Activated CD4-positive, alpha-beta T cell treated with anti-CD3 and anti-CD28 coated beads for 4 hours (primary cell): ENCODE results near the gene GJB1.
"Not testable (repeated sequence)": the region's sequence is repeated elsewhere in the genome, so short reads cannot be mapped to it uniquely, and the experiment has no call there.

ENCODE experiments used
- DNase-seq, 2 donors: peaks; one replicate each; pipeline ENCODE4 v3.0.0-alpha.2; 2020

Gene GJB1

GRCh38 chrX:71222929-71223328 is at the start of gene GJB1:
TSS of gene GJB1 (plus strand) at chrX:71223224. CDS start at chrX:71223708, 484 bp downstream.
- no peak for DNase-seq

- DNase-seq: no peak
Observed at GRCh38 chrX:71173440-71173839, 49.6 kb upstream of the GJB1 start.

- DNase-seq: no peak
Observed at GRCh38 chrX:71174795-71175194, 48.2 kb upstream of the GJB1 start.

DNA sequence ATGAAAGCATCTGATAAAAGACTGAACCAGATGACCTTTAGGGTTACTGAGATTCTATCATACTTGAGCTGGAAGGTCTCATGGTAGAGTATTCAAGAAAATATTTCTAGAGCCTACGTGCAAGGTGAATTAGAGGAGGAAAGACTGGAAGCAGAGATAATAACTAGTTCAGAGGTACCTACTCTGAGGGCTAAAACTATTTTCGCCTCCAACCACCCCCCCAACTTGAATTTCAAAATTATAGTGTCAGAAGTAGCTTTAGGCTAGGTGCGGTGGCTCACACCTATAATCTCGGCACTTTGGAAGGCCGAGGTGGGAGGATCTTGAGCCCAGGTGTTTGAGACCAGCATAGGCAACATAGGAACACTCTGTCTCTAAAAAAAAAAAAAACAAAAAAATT is 47.5 kb upstream of the GJB1 start:
- no peak for DNase-seq

GRCh38 chrX:71177327-71177726 is 45.7 kb upstream of the GJB1 start:
- no peak for DNase-seq

DNA sequence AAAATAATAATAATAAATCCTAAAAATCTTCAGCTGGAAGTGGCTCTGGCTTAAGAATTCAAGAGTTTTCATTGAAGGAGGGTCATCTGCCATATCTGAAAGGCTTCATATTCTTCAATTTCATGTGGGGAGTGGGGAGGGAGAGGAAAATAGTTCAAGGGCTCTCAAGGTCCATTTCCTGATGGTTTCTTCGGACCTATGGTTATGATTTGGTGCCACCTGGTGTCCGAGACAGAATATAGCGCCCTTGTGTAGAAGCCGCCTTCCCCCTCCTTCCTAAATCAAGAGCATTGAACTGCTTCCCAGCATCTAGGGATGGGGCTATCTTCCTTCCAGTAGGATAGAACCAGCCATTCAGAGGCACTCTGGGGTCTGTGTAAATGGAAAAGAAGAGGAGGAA is 44.1 kb upstream of the GJB1 start:
- DNase-seq: peak; percentile 21 to 45

DNA sequence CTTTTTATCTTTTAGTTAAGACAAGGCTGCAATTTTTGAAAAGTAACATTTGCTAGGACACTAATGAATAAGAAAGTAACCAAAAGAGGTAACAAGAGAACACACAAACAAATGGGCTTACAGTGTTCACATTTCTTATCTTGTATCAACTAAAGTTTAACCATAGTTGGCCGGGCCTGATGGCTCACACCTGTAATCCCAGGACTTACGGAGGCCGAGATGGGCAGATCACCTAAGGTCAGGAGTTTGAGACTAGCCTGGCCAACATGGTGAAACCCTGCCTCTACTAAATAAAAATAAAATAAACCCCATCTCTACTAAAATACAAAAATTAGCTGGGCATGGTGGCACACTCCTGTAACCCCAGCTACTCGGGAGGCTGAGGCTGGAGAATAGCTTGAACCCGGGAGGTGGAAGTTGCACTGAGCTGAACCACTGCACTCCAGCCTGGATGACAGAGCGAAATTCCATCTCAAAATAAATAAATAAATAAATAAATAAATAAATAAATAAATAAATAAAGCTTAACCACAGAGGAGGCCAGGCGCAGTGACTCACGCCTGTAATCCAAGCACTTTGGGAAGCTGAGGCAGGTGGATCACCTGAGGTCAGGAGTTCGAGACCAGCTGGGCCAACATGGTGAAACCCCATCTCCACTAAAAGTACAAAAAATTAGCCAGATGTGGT is 42.3 kb upstream of the GJB1 start:
- not testable (repeated sequence) for DNase-seq

- DNase-seq: peak; percentile 15 to 36
Observed at GRCh38 chrX:71181558-71181909, 41.5 kb upstream of the GJB1 start.

GRCh38 chrX:71181910-71182799 is 40.9 kb upstream of the GJB1 start:
- DNase-seq: peak; percentile 74 to 77

DNA sequence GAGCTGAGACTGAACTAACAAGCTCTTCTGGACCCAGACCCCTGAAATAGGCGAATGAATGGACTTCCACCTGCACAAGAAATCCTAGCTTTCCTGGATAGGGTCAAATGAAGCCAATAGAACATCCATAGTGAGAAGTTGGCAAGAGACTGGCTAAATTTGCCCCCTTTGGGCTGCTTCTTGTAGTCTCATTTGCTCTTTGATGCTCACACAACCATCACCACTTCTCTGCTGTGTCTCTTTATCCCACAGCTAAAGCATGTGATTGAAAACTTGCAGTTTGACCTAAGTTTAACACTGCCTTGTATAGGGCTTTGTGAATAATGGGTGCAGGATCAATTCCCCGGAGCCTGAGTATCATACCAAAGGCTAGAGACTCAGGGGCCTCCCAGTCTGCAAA is 40.2 kb upstream of the GJB1 start:
- DNase-seq: no peak

GRCh38 chrX:71183341-71183740 is 39.7 kb upstream of the GJB1 start:
- no peak for DNase-seq

DNA sequence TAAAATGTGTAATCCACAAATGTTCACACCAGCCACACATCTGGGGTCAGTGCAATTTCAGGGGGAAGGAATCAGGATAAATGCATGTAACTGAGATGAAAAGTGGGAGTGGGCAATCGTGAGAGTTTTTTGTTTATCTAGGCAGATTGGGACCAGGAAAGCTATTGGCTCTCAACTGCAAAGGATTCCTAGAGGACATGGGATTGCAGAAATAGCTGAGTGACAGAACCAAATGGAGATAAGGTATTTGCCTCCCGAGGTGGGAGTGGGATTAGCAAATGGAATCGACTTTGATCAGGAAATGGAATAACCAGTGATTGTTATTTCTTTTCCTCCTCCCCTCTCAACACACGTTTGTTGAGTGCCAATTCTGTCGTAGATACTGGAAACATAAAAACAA is 38.9 kb upstream of the GJB1 start:
- no peak for DNase-seq

GRCh38 chrX:71184803-71185495 is 38.1 kb upstream of the GJB1 start:
- DNase-seq: no peak

DNA sequence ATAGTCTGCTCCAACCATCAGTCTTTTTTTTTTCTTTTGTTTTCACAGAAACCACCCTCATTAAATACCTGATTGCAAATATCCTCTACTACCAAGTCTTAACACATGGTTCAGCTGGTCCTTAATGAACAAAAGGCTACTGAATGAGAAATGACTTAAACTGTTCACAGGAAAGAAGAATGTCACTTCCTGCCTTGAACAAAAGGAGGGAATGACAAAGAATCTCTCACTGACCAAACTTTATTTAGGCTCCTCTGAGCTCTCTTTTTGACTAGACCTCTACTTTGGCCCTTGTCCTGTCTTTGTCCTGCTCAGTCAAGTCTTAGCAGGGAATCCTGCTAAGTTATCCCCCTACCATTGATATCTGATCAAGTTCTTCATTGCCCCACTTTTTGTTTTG is 31.8 kb upstream of the GJB1 start:
- DNase-seq: no peak

GRCh38 chrX:71195964-71196649 is 26.9 kb upstream of the GJB1 start:
- peak in 1 of 2 donors; percentile 5 for DNase-seq

GRCh38 chrX:71198066-71198465 is 25.0 kb upstream of the GJB1 start:
- DNase-seq: no peak

- DNase-seq: no peak
Observed at GRCh38 chrX:71199252-71200008, 23.6 kb upstream of the GJB1 start.

- DNase-seq: no peak
Observed at GRCh38 chrX:71210816-71211215, 12.2 kb upstream of the GJB1 start.

DNA sequence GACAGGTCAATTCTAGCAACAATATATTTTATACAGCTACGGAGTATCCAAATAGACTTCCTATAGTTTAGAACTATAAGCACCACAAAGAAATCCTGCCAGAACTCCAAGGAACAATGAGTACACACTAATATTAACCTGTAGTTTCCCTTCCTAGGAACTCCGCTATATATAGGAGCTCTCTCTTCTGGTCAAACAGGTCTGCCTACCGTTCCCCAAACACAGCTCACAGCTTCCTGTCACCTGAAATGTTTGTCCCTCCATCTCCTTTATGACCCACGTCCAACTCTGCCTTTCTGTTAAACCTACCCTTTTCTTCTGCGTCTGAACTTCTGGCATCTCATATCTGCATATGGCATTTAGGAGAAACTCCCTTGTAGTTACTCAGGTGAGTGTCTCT is 10.5 kb upstream of the GJB1 start:
- no peak for DNase-seq

DNA sequence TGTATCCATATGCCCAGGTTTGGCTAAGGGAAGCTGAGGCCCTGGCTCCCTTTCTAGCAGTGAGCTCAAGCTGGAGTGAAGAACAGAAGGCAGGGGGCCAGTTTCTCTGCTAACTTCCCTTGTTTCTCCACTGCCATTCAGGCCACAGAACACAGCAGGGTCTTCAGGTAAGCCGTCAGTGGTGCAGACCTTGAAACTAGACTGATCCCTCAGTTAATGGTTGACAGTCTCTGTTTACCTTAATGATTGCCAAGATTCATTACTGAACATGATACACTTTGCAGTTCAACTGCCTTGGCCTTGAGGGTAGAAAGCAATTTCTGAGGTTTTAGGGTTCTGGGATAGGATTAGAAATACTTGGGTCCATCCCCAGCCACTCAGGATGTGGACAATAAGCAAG is 8.9 kb upstream of the GJB1 start:
- DNase-seq: no peak

DNA sequence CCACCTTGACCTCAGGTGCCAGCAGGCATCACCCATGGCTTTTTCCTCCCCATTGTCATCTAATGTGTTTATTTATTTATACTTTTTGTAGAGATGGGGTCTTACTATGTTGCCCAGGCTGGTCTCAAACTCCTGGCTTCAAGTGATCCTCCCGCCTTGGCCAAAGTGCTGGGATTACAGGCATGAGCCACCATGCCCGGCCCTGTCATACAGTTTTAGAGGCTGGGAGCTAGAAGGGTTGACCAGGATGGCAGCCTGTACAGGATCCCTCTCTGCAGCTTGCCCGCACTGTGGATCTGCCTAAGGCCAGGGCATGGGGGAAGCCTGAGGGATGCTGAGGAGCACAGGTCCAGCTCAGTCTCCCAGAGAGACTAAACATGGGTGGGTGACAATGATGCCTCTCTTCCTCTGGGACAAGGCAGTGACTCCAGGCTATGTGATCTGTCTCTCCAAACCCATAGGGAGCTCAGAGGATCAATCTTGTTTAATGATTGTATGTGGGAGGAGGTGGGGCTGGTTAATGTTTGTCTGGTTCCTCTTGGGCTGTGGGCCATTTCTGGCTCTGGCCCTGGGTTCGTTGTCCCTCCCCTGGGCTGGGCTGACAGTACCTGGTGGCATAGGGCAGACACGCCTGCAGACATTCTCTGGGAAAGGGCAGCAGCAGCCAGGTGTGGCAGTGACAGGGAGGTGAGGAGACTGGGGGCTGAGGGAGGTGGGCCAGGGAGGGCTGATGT is 8.3 kb upstream of the GJB1 start:
- DNase-seq: no peak
